A549 treated with Hydrocortisone at 1 μM for 4 hours (cell line): ENCODE data around the gene EMILIN1. TPM values are rescaled to one million over a fixed set of nuclear protein-coding genes. Genes with fewer than 3 reads are reported as not detected.

ENCODE experiments used
- total RNA-seq: library from RNA; stranded (reverse); fragments of 200-300 nt; extraction: Qiagen RNA extraction; gene quantifications from 5 replicates; pipeline ENCODE4 v1.2.3, GENCODE V29; 2022

EMILIN1 gene
- 0.32 to 0.55 TPM (median 0.48 TPM) in 5 replicates for total RNA-seq

GRCh38 chr2:27078267-27079194, at the start of gene EMILIN1:
TSS of gene EMILIN1 (plus strand) at chr2:27078615. CDS start at chr2:27079066, 451 bp downstream.

GRCh38 chr2:27032495-27033252, 45.7 kb upstream of the EMILIN1 start, which contains the start of gene TMEM214:
TSS of gene TMEM214 (plus strand) at chr2:27032965. CDS start at chr2:27033016, 51 bp downstream.

GRCh38 chr2:27050996-27051901, 27.2 kb upstream of the EMILIN1 start, which contains the start of gene AGBL5:
TSS of gene AGBL5 (plus strand) at chr2:27051668. CDS start at chr2:27052959, 1,291 bp downstream.

GRCh38 chr2:27071277-27071989, 7.0 kb upstream of the EMILIN1 start, which contains the start of gene OST4:
TSS of gene OST4 (minus strand) at chr2:27071654.

GRCh38 chr2:27086724-27087593, 8.5 kb downstream of the EMILIN1 start, which contains the start of gene KHK:
TSS of gene KHK (plus strand) at chr2:27086772. CDS start at chr2:27087260, 488 bp downstream.

GRCh38 chr2:27118525-27119329, 40.3 kb downstream of the EMILIN1 start, which contains the start of gene CGREF1:
TSS of gene CGREF1 (minus strand) at chr2:27119128. CDS start at chr2:27104366, 14,762 bp downstream.

GRCh38 chr2:27123302-27124150, 45.1 kb downstream of the EMILIN1 start, which contains the start of gene ABHD1:
TSS of gene ABHD1 (plus strand) at chr2:27123815. CDS start at chr2:27123949, 134 bp downstream.

DNA sequence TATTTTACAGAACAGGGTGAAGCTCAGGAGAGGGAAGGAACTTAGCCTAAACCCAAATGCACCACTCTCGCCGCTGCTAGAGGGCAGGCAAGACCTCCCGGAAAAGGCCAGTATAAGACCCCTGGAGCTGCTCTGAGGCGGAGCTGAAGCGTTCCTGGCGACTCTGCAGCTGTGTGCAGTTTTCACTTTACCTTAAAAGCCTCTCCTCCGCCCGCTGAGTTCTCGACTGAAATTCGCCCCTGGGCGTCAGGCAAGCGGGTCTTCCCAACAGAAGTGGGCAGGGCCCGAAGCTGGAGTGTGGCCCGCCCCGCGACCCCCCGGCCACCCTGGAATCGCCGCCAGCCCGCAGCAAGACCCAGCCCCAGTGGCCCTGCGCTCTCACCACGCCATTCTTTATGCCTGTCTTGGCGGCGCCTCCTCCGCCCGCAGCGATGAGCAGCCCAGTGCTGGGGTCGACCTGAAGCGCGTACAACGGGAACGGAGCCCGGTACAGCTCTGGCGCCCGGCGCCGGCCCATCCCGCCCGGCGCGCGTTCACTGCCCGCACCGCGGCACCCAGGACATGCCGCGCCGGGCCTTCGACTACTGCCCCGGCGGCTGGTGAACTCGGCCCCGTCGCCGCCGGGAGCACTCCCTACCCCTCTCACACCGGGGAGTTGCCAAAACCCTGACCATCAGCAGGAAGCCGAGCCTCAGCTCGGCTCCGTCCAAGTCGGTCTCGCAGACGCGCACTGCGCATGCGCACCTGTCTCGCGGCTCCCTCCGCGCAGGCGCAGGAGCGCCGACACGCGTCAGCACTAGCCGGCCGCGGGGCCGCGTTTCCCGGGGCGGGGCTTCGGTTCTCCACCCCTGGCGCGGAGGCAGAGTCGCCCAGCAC, 55.7 kb downstream of the EMILIN1 start, which contains the start of gene PREB:
PREB (minus strand) TSS at position 732 of the 876 bp plus-strand sequence; CDS start at position 517, 215 bp downstream.

Other genes with a start within 250 kb of the EMILIN1 start
- gene DPYSL5, start 230.5 kb upstream of the EMILIN1 start, total RNA-seq = 3.8 to 6.2 TPM (median 5.2 TPM) in 5 replicates
- 9.6 to 11.9 TPM (median 11.1 TPM) in 5 replicates for gene MAPRE3, start 108.0 kb upstream of the EMILIN1 start, total RNA-seq
- gene TMEM214, start 45.6 kb upstream of the EMILIN1 start, total RNA-seq = 59.1 to 67.4 TPM (median 64.7 TPM) in 5 replicates
- gene AGBL5, start 26.9 kb upstream of the EMILIN1 start, total RNA-seq = 27.9 to 33.4 TPM (median 30.3 TPM) in 5 replicates
- gene OST4, start 7.0 kb upstream of the EMILIN1 start, total RNA-seq = 505 to 575 TPM (median 551 TPM) in 5 replicates
- 8.7 to 10.9 TPM (median 9.3 TPM) in 5 replicates for gene KHK, start 8.2 kb downstream of the EMILIN1 start, total RNA-seq
- gene CGREF1, start 40.5 kb downstream of the EMILIN1 start, total RNA-seq = 6.9 to 8.5 TPM (median 7.6 TPM) in 5 replicates
- gene ABHD1, start 45.2 kb downstream of the EMILIN1 start, total RNA-seq = 0.82 to 2.0 TPM (median 1.4 TPM) in 5 replicates
- 50.1 to 64.2 TPM (median 56.2 TPM) in 5 replicates for gene PREB, start 56.0 kb downstream of the EMILIN1 start, total RNA-seq
- gene PRR30, start 60.8 kb downstream of the EMILIN1 start, total RNA-seq = not detected in 5 replicates
- gene TCF23, start 70.4 kb downstream of the EMILIN1 start, total RNA-seq = not detected in 5 replicates
- gene ATRAID, start 133.4 kb downstream of the EMILIN1 start, total RNA-seq = 207 to 223 TPM (median 220 TPM) in 5 replicates
- gene SLC5A6, start 133.7 kb downstream of the EMILIN1 start, total RNA-seq = 57.7 to 83.7 TPM (median 65.2 TPM) in 5 replicates
- gene CAD, start 138.8 kb downstream of the EMILIN1 start, total RNA-seq = 56.9 to 63.5 TPM (median 59.3 TPM) in 5 replicates
- 2.8 to 3.6 TPM (median 3.2 TPM) in 5 replicates for gene SLC30A3, start 184.4 kb downstream of the EMILIN1 start, total RNA-seq
- not detected in 5 replicates for gene DNAJC5G, start 196.8 kb downstream of the EMILIN1 start, total RNA-seq
- gene TRIM54, start 203.8 kb downstream of the EMILIN1 start, total RNA-seq = 0.81 to 1.1 TPM (median 0.88 TPM) in 5 replicates
- gene UCN, start 229.8 kb downstream of the EMILIN1 start, total RNA-seq = 0.61 to 2.6 TPM (median 1.7 TPM) in 5 replicates
- 76.0 to 95.4 TPM (median 85.5 TPM) in 5 replicates for gene MPV17, start 244.5 kb downstream of the EMILIN1 start, total RNA-seq